ENCODE data around the gene CAMK2G.

DNA sequence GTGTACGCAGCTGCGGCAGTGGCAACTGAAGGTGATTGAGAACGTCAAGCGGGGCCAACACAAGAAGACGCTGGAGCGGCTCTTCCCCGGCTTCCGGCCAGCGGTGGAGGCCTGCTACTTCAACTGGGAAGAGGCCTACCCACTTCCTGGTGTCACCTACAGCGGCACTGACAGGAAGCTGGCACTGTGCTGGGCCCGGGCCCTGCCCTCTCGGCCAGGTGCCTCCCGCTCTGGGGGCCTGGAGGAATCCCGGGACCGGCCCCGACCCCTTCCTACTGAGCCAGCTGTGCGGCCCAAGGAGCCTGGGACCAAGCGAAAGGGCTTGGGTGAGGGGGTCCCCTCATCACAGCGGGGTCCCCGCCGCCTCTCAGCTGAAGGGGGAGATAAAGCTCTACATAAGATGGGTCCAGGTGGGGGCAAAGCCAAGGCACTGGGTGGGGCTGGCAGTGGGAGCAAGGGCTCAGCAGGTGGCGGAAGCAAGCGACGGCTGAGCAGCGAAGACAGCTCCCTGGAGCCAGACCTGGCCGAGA, 82.4 kb downstream of the CAMK2G start:
- TF ChIP-seq TAF1 (IDR thresholded peaks at IDR 0.05; ENCODE audit: borderline replicate concordance, low read depth, low read length) (no peak), CTCF (IDR thresholded peaks at IDR 0.05) (no peak), TCF12 (IDR thresholded peaks at IDR 0.05) (no peak), FOXJ3 (CRISPR knock-in tag; IDR thresholded peaks at IDR 0.05) (no peak), GATA2 (CRISPR knock-in tag; IDR thresholded peaks at IDR 0.05) (no peak), RCOR1 (IDR thresholded peaks at IDR 0.05; ENCODE audit: low read length) (no peak), EZH2phosphoT487 (IDR thresholded peaks at IDR 0.05; ENCODE audit: borderline replicate concordance, low read depth) (no peak), RAD21 (IDR thresholded peaks at IDR 0.05; ENCODE audit: low read length) (no peak), YY1 (IDR thresholded peaks at IDR 0.05; ENCODE audit: low read depth) (no peak), NRF1 (IDR thresholded peaks at IDR 0.05; ENCODE audit: low read depth, low read length) (no peak), RFX5 (IDR thresholded peaks at IDR 0.05; ENCODE audit: low read length) (no peak), GABPA (IDR thresholded peaks at IDR 0.05; ENCODE audit: low read depth) (no peak), FOSL2 (IDR thresholded peaks at IDR 0.05; ENCODE audit: borderline replicate concordance, low read depth) (no peak)
